Esophagus muscularis mucosa (tissue), 4 donors: Measurements from ENCODE around the gene PIK3R4. TPM values are rescaled to one million over a fixed set of nuclear protein-coding genes. Genes with fewer than 3 reads are reported as not detected.

Experiments
- DNase-seq: peaks from one replicate; pipeline ENCODE4 v3.0.0-alpha.2; 2017; ENCODE audit errors: extremely low spot score
- H3K27ac ChIP-seq, 4 donors: fragments of 200-600 bp; sonication (generic); replicated peaks in 1 of 4; 1 replicate in 3 of 4; 2 replicates in 1 of 4; pipeline ENCODE4 v1.5.1; 2016 to 2019; ENCODE audit warnings: mild to moderate bottlenecking in 1 of 4
- H3K27me3 ChIP-seq, 4 donors: fragments of 200-600 bp; sonication (generic); one replicate each; pipeline versions ENCODE4 v1.5.1 to v1.6.0; 2016 to 2019
- H3K36me3 ChIP-seq, 4 donors: fragments of 200-600 bp; sonication (generic); one replicate each; pipeline ENCODE4 v1.5.1; 2016 to 2019
- H3K4me1 ChIP-seq, 4 donors: fragments of 200-600 bp; sonication (generic); one replicate each; pipeline ENCODE4 v1.5.1; 2016 to 2019
- H3K4me3 ChIP-seq, 4 donors: fragments of 200-600 bp; sonication (generic); 1 replicate in 2 of 4; 2 replicates in 2 of 4; pipeline ENCODE4 v1.5.1; 2016 to 2019; ENCODE audit warnings: mild to moderate bottlenecking in 4 of 4, moderate library complexity in 1 of 4
- H3K9me3 ChIP-seq, 4 donors: fragments of 200-600 bp; sonication (generic); 1 replicate in 3 of 4; 2 replicates in 1 of 4; pipeline ENCODE4 v1.5.1; 2016 to 2019
- CTCF ChIP-seq, 3 experiments: fragments of 200-600 bp in 2 of 3; fragments of 450-650 bp in 1 of 3; sonication (generic) in 2 of 3; IDR thresholded peaks; one replicate each; pipeline ENCODE4 v1.5.1; 2017 to 2019; ENCODE audit warnings: antibody characterized with exemption in 3 of 3, mild to moderate bottlenecking in 2 of 3, moderate library complexity in 1 of 3
- EP300 ChIP-seq: sonication (generic); formaldehyde crosslinking; IDR thresholded peaks from one replicate; pipeline ENCODE4 v1.6.1; 2017; ENCODE audit warnings: antibody characterized with exemption
- POLR2A ChIP-seq: fragments of 450-650 bp; IDR thresholded peaks from one replicate; pipeline ENCODE4 v1.6.1; 2017; ENCODE audit warnings: antibody characterized with exemption, moderate library complexity, mild to moderate bottlenecking, low read depth
- POLR2AphosphoS5 ChIP-seq, 2 donors: sonication (generic); formaldehyde crosslinking; IDR thresholded peaks; one replicate each; pipeline ENCODE4 v1.6.1; 2017; ENCODE audit warnings: antibody characterized with exemption in 2 of 2
- WGBS: methylation state at CpG from one replicate; pipeline ENCODE4 v1.1.5; 2018; 5-methylcytosine and 5-hydroxymethylcytosine counted together
- intact Hi-C: fragments of 100-400 bp; cut with DNase I; formaldehyde crosslinking; loops from one replicate; pipeline ENCODE4 v1.15.1; 2023
- total RNA-seq, 4 donors: library from RNA; depleted of rRNA; stranded (reverse); fragments of >200 nt; gene quantifications; one replicate each; pipeline versions ENCODE4 v1.1.0 to v1.2.1, GENCODE V29; 2016

PIK3R4 gene
- total RNA-seq, 4 donors from 2014 or later, result 30.6 to 40.0 (median 38.0) TPM

GRCh38 chr3:130711565-130712324, 34.9 kb downstream of the PIK3R4 start:
- Histone ChIP-seq H3K27me3 (no peaks in the 10 kb centered on the region), H3K4me1 (no peaks in the 10 kb centered on the region), H3K27ac (no peak overlapping the region), H3K4me3 (no peak overlapping the region), H3K36me3 (peaks cover 16 to 61% (median 33%) of the 10 kb centered on the region in 4 donors), H3K9me3 (no peaks in the 10 kb centered on the region)
- DNase-seq, result no peak
- intact Hi-C loops, result no loop called here
- 91% methylated on average over 4 of the region's 4 CpGs for WGBS
- TF ChIP-seq EP300, result no peak
- no peak for TF ChIP-seq POLR2AphosphoS5 (IDR thresholded peaks at IDR 0.05)
- no peak for TF ChIP-seq CTCF (IDR thresholded peaks at IDR 0.05)
- no peak for TF ChIP-seq POLR2A

- peaks cover 14 to 56% (median 32%) of the 10 kb centered on the region in 4 donors for H3K36me3 ChIP-seq
- H3K4me1 ChIP-seq, result no peaks in the 10 kb centered on the region
- intact Hi-C loops, result no loop called here
- H3K27me3 ChIP-seq, result no peaks in the 10 kb centered on the region
- WGBS, result 91% methylated on average over 1 of the region's 1 CpG
- TF ChIP-seq EP300 (no peak), CTCF (IDR thresholded peaks at IDR 0.05) (no peak), POLR2A (no peak), POLR2AphosphoS5 (IDR thresholded peaks at IDR 0.05) (no peak)
- H3K9me3 ChIP-seq, result no peaks in the 10 kb centered on the region
- H3K27ac ChIP-seq, result no peak overlapping the region
- DNase-seq, result no peak
- H3K4me3 ChIP-seq, result no peak overlapping the region
Observed at GRCh38 chr3:130709671-130710070, 37.0 kb downstream of the PIK3R4 start.

GRCh38 chr3:130707902-130708601, 38.6 kb downstream of the PIK3R4 start:
- Histone ChIP-seq H3K36me3 (peaks cover 18 to 55% (median 30%) of the 10 kb centered on the region in 4 donors), H3K4me3 (no peak overlapping the region), H3K9me3 (no peaks in the 10 kb centered on the region), H3K4me1 (no peaks in the 10 kb centered on the region), H3K27me3 (no peaks in the 10 kb centered on the region), H3K27ac (no peak overlapping the region)
- DNase-seq, result no peak
- TF ChIP-seq EP300 (no peak), POLR2AphosphoS5 (IDR thresholded peaks at IDR 0.05) (no peak), CTCF (IDR thresholded peaks at IDR 0.05) (no peak), POLR2A (no peak)
- intact Hi-C loops, result no loop called here
- 73% methylated on average over 3 of the region's 3 CpGs for WGBS

DNA sequence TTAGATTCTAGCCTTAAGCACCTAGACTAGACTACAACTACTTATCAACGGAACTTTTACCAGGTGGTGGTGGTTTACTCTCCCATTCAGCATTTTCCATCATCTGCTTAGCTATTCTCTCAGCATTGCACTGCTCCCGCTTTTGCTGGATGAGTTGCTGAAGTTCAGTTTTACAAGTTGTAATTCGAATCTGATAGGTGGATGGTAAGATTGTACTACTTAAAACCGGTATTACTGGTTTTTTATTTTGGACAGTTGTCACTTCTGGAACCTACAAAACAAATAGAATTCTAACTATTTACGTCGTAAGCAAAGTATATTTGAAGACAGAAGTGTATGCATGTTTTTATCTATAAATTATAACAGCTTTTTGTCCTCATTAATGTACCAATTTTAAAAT, 41.1 kb downstream of the PIK3R4 start:
- Histone ChIP-seq H3K27ac (no peak overlapping the region), H3K4me3 (no peak overlapping the region), H3K9me3 (no peaks in the 10 kb centered on the region), H3K4me1 (no peaks in the 10 kb centered on the region), H3K36me3 (peaks cover 18 to 64% (median 40%) of the 10 kb centered on the region in 4 donors), H3K27me3 (no peaks in the 10 kb centered on the region)
- no peak for TF ChIP-seq EP300
- DNase-seq, result no peak
- WGBS, result 92% methylated on average over 6 of the region's 6 CpGs
- intact Hi-C loops, result no loop called here

- Histone ChIP-seq H3K4me3 (no peak overlapping the region), H3K27me3 (no peaks in the 10 kb centered on the region), H3K4me1 (no peaks in the 10 kb centered on the region), H3K27ac (no peak overlapping the region), H3K9me3 (no peaks in the 10 kb centered on the region), H3K36me3 (peaks cover 18 to 81% (median 40%) of the 10 kb centered on the region in 4 donors)
- TF ChIP-seq POLR2A (no peak), EP300 (no peak), POLR2AphosphoS5 (IDR thresholded peaks at IDR 0.05) (no peak), CTCF (IDR thresholded peaks at IDR 0.05) (no peak)
- intact Hi-C loops, result no loop called here
- WGBS, result 89% methylated on average over 3 of the region's 3 CpGs
- DNase-seq, result no peak
Observed at GRCh38 chr3:130702985-130703384, 43.6 kb downstream of the PIK3R4 start.
